Measurements from ENCODE around the gene SLC25A39. TPM values are rescaled to one million over a fixed set of nuclear protein-coding genes. Genes with fewer than 3 reads are reported as not detected.

The SLC25A39 gene
- total and polyA plus RNA-seq, 9 of the 15 experiments (the other 6 are each of a cell fraction or from before 2014, with no cell fraction given), result 4.8 to 267 (median 140) TPM

DNA sequence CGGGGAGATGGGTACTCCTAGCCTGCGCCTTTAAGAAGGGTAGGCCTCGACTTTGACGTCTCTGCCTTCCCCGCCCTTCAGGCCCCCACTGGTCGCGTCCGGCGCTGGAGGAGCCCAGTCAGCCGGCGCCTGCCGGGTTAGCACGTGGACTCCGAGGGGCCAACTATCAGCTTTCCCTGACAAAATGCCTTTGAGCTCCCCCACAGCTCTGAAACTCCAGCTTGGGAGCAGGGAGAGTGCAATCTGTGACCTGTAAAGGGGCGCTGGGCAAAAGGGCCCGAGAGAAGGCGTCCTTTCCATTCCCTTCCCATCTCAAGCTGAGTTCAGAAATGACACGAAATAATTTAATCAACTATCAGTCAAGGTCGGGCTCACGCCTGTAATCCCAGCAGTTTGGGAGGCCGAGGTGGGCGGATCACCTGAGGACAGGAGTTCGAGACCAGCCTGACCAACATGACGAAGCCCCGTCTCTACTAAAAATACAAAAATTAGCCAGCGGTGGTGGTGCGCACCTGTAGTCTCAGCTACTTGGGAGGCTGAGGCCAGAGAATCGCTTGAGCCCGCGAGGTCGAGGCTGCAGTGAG is 2.3 kb upstream of the SLC25A39 start (continued):
- TF ChIP-seq, protein P1, sequence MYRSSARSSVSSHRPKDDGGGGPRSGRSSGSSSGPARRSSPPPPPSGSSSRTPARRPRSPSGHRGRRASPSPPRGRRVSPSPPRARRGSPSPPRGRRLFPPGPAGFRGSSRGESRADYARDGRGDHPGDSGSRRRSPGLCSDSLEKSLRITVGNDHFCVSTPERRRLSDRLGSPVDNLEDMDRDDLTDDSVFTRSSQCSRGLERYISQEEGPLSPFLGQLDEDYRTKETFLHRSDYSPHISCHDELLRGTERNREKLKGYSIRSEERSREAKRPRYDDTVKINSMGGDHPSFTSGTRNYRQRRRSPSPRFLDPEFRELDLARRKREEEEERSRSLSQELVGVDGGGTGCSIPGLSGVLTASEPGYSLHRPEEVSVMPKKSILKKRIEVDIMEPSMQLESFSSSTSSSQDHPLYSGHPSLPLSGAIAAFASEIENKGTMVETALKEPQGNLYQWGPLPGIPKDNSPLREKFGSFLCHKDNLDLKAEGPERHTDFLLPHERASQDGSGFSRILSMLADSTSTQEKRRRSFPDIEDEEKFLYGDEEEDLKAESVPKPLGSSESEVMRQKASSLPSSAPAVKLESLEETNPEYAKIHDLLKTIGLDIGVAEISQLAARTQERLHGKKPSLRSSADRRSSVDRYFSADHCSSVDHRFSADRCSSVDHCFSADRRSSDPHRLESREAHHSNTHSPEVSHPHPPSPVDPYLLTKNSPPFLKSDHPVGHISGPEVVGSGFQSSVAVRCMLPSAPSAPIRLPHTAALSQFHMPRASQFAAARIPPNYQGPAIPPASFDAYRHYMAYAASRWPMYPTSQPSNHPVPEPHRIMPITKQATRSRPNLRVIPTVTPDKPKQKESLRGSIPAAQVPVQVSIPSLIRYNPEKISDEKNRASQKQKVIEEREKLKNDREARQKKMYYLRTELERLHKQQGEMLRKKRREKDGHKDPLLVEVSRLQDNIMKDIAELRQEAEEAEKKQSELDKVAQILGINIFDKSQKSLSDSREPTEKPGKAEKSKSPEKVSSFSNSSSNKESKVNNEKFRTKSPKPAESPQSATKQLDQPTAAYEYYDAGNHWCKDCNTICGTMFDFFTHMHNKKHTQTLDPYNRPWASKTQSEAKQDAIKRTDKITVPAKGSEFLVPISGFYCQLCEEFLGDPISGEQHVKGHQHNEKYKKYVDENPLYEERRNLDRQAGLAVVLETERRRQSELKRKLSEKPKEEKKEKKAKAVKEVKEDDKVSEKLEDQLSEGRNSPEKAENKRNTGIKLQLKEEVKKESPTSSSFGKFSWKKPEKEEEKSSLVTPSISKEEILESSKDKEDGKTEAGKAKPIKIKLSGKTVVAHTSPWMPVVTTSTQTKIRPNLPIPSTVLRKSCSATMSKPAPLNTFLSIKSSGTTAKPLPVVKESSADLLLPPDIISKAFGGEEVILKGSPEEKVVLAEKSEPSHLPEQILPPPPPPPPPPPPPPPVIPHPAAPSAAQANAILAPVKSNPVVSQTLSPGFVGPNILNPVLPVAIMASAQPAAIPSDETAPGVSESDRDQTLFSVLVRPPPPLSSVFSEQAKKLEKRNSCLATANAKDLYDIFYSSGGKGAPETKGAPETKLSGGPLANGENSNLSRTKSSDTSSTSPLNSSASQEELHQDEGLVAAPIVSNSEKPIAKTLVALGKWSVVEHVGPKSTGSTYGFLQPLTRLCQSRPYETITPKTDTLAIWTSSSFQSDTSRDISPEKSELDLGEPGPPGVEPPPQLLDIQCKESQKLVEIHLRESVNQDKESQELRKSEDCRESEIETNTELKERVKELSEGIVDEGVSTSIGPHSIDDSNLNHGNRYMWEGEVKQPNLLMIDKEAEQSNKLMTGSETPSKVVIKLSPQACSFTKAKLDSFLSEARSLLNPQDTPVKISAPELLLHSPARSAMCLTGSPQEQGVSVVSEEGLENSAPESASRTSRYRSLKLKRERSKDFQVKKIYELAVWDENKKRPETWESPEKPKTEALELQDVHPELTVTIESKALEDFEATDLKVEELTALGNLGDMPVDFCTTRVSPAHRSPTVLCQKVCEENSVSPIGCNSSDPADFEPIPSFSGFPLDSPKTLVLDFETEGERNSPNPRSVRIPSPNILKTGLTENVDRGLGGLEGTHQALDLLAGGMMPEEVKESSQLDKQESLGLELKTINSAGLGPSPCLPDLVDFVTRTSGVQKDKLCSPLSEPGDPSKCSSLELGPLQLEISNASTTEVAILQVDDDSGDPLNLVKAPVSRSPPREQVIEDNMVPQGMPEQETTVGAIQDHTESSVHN (IDR thresholded peaks at IDR 0.05; ENCODE audit: borderline replicate concordance in 1 of 2, low read depth in 1 of 2), result no peak
- TF ChIP-seq MTF1 (CRISPR knock-in tag; IDR thresholded peaks at IDR 0.05; ENCODE audit: borderline replicate concordance) (no peak), FOXJ2 (tag; IDR thresholded peaks at IDR 0.05) (no peak), FOXK1 (CRISPR knock-in tag; IDR thresholded peaks at IDR 0.05; ENCODE audit: borderline replicate concordance) (no peak), ZNF253 (CRISPR knock-in tag; conservative IDR thresholded peaks at IDR 0.05) (no peak), ARHGAP35 (IDR thresholded peaks at IDR 0.05; ENCODE audit: partially characterized antibody) (no peak)
- TF ChIP-seq, protein P2, sequence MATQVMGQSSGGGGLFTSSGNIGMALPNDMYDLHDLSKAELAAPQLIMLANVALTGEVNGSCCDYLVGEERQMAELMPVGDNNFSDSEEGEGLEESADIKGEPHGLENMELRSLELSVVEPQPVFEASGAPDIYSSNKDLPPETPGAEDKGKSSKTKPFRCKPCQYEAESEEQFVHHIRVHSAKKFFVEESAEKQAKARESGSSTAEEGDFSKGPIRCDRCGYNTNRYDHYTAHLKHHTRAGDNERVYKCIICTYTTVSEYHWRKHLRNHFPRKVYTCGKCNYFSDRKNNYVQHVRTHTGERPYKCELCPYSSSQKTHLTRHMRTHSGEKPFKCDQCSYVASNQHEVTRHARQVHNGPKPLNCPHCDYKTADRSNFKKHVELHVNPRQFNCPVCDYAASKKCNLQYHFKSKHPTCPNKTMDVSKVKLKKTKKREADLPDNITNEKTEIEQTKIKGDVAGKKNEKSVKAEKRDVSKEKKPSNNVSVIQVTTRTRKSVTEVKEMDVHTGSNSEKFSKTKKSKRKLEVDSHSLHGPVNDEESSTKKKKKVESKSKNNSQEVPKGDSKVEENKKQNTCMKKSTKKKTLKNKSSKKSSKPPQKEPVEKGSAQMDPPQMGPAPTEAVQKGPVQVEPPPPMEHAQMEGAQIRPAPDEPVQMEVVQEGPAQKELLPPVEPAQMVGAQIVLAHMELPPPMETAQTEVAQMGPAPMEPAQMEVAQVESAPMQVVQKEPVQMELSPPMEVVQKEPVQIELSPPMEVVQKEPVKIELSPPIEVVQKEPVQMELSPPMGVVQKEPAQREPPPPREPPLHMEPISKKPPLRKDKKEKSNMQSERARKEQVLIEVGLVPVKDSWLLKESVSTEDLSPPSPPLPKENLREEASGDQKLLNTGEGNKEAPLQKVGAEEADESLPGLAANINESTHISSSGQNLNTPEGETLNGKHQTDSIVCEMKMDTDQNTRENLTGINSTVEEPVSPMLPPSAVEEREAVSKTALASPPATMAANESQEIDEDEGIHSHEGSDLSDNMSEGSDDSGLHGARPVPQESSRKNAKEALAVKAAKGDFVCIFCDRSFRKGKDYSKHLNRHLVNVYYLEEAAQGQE (IDR thresholded peaks at IDR 0.05; ENCODE audit: borderline replicate concordance), result peak; percentile 85
- TF ChIP-seq, protein P2 (CRISPR knock-in tag; IDR thresholded peaks at IDR 0.05; ENCODE audit: low read depth), result no peak
- TF ChIP-seq, protein P3, sequence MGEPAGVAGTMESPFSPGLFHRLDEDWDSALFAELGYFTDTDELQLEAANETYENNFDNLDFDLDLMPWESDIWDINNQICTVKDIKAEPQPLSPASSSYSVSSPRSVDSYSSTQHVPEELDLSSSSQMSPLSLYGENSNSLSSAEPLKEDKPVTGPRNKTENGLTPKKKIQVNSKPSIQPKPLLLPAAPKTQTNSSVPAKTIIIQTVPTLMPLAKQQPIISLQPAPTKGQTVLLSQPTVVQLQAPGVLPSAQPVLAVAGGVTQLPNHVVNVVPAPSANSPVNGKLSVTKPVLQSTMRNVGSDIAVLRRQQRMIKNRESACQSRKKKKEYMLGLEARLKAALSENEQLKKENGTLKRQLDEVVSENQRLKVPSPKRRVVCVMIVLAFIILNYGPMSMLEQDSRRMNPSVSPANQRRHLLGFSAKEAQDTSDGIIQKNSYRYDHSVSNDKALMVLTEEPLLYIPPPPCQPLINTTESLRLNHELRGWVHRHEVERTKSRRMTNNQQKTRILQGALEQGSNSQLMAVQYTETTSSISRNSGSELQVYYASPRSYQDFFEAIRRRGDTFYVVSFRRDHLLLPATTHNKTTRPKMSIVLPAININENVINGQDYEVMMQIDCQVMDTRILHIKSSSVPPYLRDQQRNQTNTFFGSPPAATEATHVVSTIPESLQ (CRISPR knock-in tag; IDR thresholded peaks at IDR 0.05), result no peak
